Stimulated activated CD8-positive, alpha-beta memory T cell treated with anti-CD3 and anti-CD28 coated beads, Interleukin-12 subunit alpha, Interleukin-12 subunit beta, amount 100 ng/mL, for 24 hours (primary cell): ENCODE measurements around the gene GRIP2.

Experiments used
- DNase-seq: peaks from one replicate; pipeline ENCODE4 v3.0.0-alpha.2; 2020; ENCODE audit errors: extremely low read depth

Gene GRIP2

GRCh38 chr3:14538451-14539088 lies 1.6 kb downstream of the GRIP2 start:
- no peak for DNase-seq

GRCh38 chr3:14537590-14538450 lies 2.3 kb downstream of the GRIP2 start:
- no peak for DNase-seq

- DNase-seq: no peak
Measured at GRCh38 chr3:14536837-14537589, 3.1 kb downstream of the GRIP2 start.

- DNase-seq: no peak
Measured at GRCh38 chr3:14536055-14536815, 3.9 kb downstream of the GRIP2 start.

GRCh38 chr3:14535616-14536015 lies 4.5 kb downstream of the GRIP2 start:
- no peak for DNase-seq

- no peak for DNase-seq
Measured at GRCh38 chr3:14534516-14535191, 5.5 kb downstream of the GRIP2 start.

- DNase-seq: no peak
Measured at GRCh38 chr3:14533457-14533958, 6.6 kb downstream of the GRIP2 start.

- no peak for DNase-seq
Measured at GRCh38 chr3:14532691-14533456, 7.3 kb downstream of the GRIP2 start.

- no peak for DNase-seq
Measured at GRCh38 chr3:14531856-14532395, 8.2 kb downstream of the GRIP2 start.

GRCh38 chr3:14528081-14528480 lies 12.1 kb downstream of the GRIP2 start:
- no peak for DNase-seq

- no peak for DNase-seq
Measured at GRCh38 chr3:14525685-14526631, 14.2 kb downstream of the GRIP2 start.

- no peak for DNase-seq
Measured at GRCh38 chr3:14524920-14525660, 15.1 kb downstream of the GRIP2 start.

- DNase-seq: no peak
Measured at GRCh38 chr3:14524311-14524711, 15.8 kb downstream of the GRIP2 start.

- DNase-seq: no peak
Measured at GRCh38 chr3:14523792-14524191, 16.4 kb downstream of the GRIP2 start.

- DNase-seq: no peak
Measured at GRCh38 chr3:14522768-14523167, 17.4 kb downstream of the GRIP2 start.

- DNase-seq: no peak
Measured at GRCh38 chr3:14522129-14522691, 17.9 kb downstream of the GRIP2 start.

- no peak for DNase-seq
Measured at GRCh38 chr3:14521611-14522010, 18.5 kb downstream of the GRIP2 start.

- no peak for DNase-seq
Measured at GRCh38 chr3:14520967-14521366, 19.2 kb downstream of the GRIP2 start.
